IMR-90 (cell line): Measurements from ENCODE around the gene IGLL5. TPM values are rescaled to one million over a fixed set of nuclear protein-coding genes. Genes with fewer than 3 reads are reported as not detected.

Experiments used
- ATAC-seq: fragments of 200-7000 bp; cut with Tn5 transposase; 2 replicates; pipeline ENCODE4 v1.9.1; 2020; ENCODE audit warnings: low read depth, mild to moderate bottlenecking, moderate library complexity
- BruUV-seq: library from RNA; stranded (reverse); fragments of 400-500 nt; replicated peaks from 2 replicates; lab custom pipeline; 2021; lab: Mats Ljungman, UMichigan
- CTCF ChIA-PET: fragments of 300-600 bp; formaldehyde crosslinking; extraction: SDS; loops from one replicate; lab custom pipeline; 2021; ENCODE audit warnings: antibody characterized with exemption; lab: Yijun Ruan, JAX
- POLR2A ChIA-PET: fragments of 300-600 bp; sonication (Branson Sonifier 250); formaldehyde crosslinking; loops from one replicate; lab custom pipeline; 2022; ENCODE audit warnings: antibody characterized with exemption; ENCODE audit not compliant: unreplicated experiment; lab: Charles Lee
- DNase-seq: peaks from one replicate; pipeline ENCODE4 v3.0.0; 2013
- H2AFZ ChIP-seq: replicated peaks from 2 replicates; pipeline ENCODE3; 2013; ENCODE audit warnings: low read length, mild to moderate bottlenecking; ENCODE audit not compliant: poor library complexity
- H2AK5ac ChIP-seq: 2 replicates; pipeline ENCODE4 v1.6.1; 2013; ENCODE audit warnings: low read depth, low read length, inconsistent platforms
- H2AK9ac ChIP-seq: replicated peaks from 2 replicates; pipeline ENCODE3; 2013; ENCODE audit warnings: mild to moderate bottlenecking, low read depth, low read length, moderate library complexity; ENCODE audit not compliant: poor library complexity
- H2BK120ac ChIP-seq: 2 replicates; pipeline ENCODE4 v1.6.1; 2013; ENCODE audit warnings: low read depth, low read length, inconsistent platforms
- H2BK15ac ChIP-seq: 3 replicates; pipeline ENCODE4 v1.6.1; 2013; ENCODE audit warnings: low read depth, low read length, inconsistent platforms
- H2BK20ac ChIP-seq: 2 replicates; pipeline ENCODE4 v1.6.1; 2013; ENCODE audit warnings: low read depth, mild to moderate bottlenecking, inconsistent platforms, low read length, moderate library complexity
- H2BK5ac ChIP-seq: 2 replicates; pipeline ENCODE4 v1.6.1; 2013; ENCODE audit warnings: mild to moderate bottlenecking, low read depth, low read length, inconsistent platforms; ENCODE audit not compliant: poor library complexity, severe bottlenecking
- H3K14ac ChIP-seq: replicated peaks from 2 replicates; pipeline ENCODE4 v1.6.1; 2013; ENCODE audit warnings: low read depth, low read length, inconsistent platforms
- H3K18ac ChIP-seq: 2 replicates; pipeline ENCODE4 v1.6.1; 2013; ENCODE audit warnings: low read depth, low read length, control low read depth
- H3K23ac ChIP-seq: 2 replicates; pipeline ENCODE4 v1.6.1; 2013; ENCODE audit warnings: low read depth, low read length, inconsistent platforms
- H3K27ac ChIP-seq: 2 replicates; pipeline ENCODE4 v1.5.1; 2013; ENCODE audit warnings: mild to moderate bottlenecking, control low read depth, low read length; ENCODE audit not compliant: insufficient read depth
- H3K27me3 ChIP-seq: 2 replicates; pipeline ENCODE4 v1.6.1; 2013; ENCODE audit warnings: low read length; ENCODE audit not compliant: control insufficient read depth, insufficient read depth
- H3K36me3 ChIP-seq: 2 replicates; pipeline ENCODE4 v1.6.1; 2013; ENCODE audit warnings: low read length, mixed read lengths; ENCODE audit not compliant: control insufficient read depth, insufficient read depth
- H3K4ac ChIP-seq: 2 replicates; pipeline ENCODE4 v1.6.1; 2013; ENCODE audit warnings: low read depth, low read length, inconsistent platforms
- H3K4me1 ChIP-seq: 2 replicates; pipeline ENCODE4 v1.6.1; 2013; ENCODE audit warnings: low read length, mixed read lengths; ENCODE audit not compliant: control insufficient read depth, insufficient read depth
- H3K4me2 ChIP-seq: 2 replicates; pipeline ENCODE4 v1.6.1; 2013; ENCODE audit warnings: low read depth, mild to moderate bottlenecking, control low read depth, low read length, moderate library complexity
- H3K4me3 ChIP-seq: 2 replicates; pipeline ENCODE4 v1.5.1; 2013; ENCODE audit warnings: low read depth, mild to moderate bottlenecking, control low read depth, low read length, moderate library complexity; ENCODE audit not compliant: insufficient read depth
- H3K56ac ChIP-seq: 2 replicates; pipeline ENCODE4 v1.6.1; 2013; ENCODE audit warnings: low read length, inconsistent platforms; ENCODE audit not compliant: insufficient read depth; ENCODE audit errors: extremely low read depth
- H3K79me1 ChIP-seq, 2 experiments: 2 replicates each; pipeline ENCODE4 v1.6.1; 2013; ENCODE audit warnings: low read length in 2 of 2, inconsistent platforms in 1 of 2, low read depth in 1 of 2
- H3K9ac ChIP-seq: 2 replicates; pipeline ENCODE4 v1.6.1; 2013; ENCODE audit warnings: low read depth, low read length, control low read depth
- H3K9me1 ChIP-seq: 2 replicates; pipeline ENCODE4 v1.6.1; 2013; ENCODE audit warnings: low read length, inconsistent platforms; ENCODE audit not compliant: insufficient read depth
- H3K9me3 ChIP-seq: 2 replicates; pipeline ENCODE4 v1.6.1; 2013; ENCODE audit warnings: low read length; ENCODE audit not compliant: control insufficient read depth, insufficient read depth
- H4K20me1 ChIP-seq: 2 replicates; pipeline ENCODE4 v1.6.1; 2013; ENCODE audit warnings: low read length, inconsistent platforms; ENCODE audit not compliant: insufficient read depth
- H4K5ac ChIP-seq: 2 replicates; pipeline ENCODE4 v1.6.1; 2013; ENCODE audit warnings: mild to moderate bottlenecking, low read depth, low read length, control low read depth
- H4K8ac ChIP-seq, 2 experiments: 2 replicates each; pipeline ENCODE4 v1.6.1; 2013; ENCODE audit warnings: low read depth in 2 of 2, low read length in 2 of 2, control low read depth in 1 of 2, inconsistent platforms in 1 of 2
- H4K91ac ChIP-seq: 2 replicates; pipeline ENCODE4 v1.6.1; 2013; ENCODE audit warnings: low read depth, low read length, inconsistent platforms; ENCODE audit not compliant: insufficient read depth
- BHLHE40 ChIP-seq: fragments of 150-350 bp; IDR thresholded peaks from 2 replicates; pipeline ENCODE4 v1.6.1; 2016; ENCODE audit warnings: mild to moderate bottlenecking, low read depth, low read length
- CEBPB ChIP-seq: IDR thresholded peaks from 2 replicates; pipeline ENCODE4 v1.6.1; 2012; ENCODE audit warnings: low read depth, low read length, improper control_type of control experiment
- CHD1 ChIP-seq: IDR thresholded peaks from 2 replicates; pipeline ENCODE4 v1.6.1; 2012; ENCODE audit warnings: low read depth, low read length, improper control_type of control experiment
- CTCF ChIP-seq: conservative IDR thresholded peaks from 2 replicates; pipeline ENCODE4 v1.5.1; 2012; ENCODE audit warnings: mild to moderate bottlenecking, low read depth, low read length, improper control_type of control experiment
- ELK1 ChIP-seq: fragments of 150-350 bp; IDR thresholded peaks from 2 replicates; pipeline ENCODE4 v1.6.1; 2016; ENCODE audit warnings: low read depth, mild to moderate bottlenecking, low read length, moderate library complexity, borderline replicate concordance
- FOS ChIP-seq: fragments of 150-350 bp; IDR thresholded peaks from 2 replicates; pipeline ENCODE4 v1.6.1; 2016; ENCODE audit warnings: low read depth, low read length
- MAFK ChIP-seq: IDR thresholded peaks from 2 replicates; pipeline ENCODE4 v1.6.1; 2012; ENCODE audit warnings: low read depth, low read length, improper control_type of control experiment
- MAZ ChIP-seq: IDR thresholded peaks from 2 replicates; pipeline ENCODE4 v1.6.1; 2012; ENCODE audit warnings: low read depth, mild to moderate bottlenecking, low read length, improper control_type of control experiment, moderate library complexity, borderline replicate concordance
- MXI1 ChIP-seq: IDR thresholded peaks from 2 replicates; pipeline ENCODE4 v1.6.1; 2012; ENCODE audit warnings: low read depth, mild to moderate bottlenecking, low read length, moderate library complexity, borderline replicate concordance
- NFE2L2 ChIP-seq: fragments of 150-350 bp; IDR thresholded peaks from 2 replicates; pipeline ENCODE4 v1.6.1; 2016; ENCODE audit warnings: low read depth, mild to moderate bottlenecking, low read length
- POLR2A ChIP-seq: IDR thresholded peaks from 2 replicates; pipeline ENCODE4 v1.6.1; 2012; ENCODE audit warnings: mild to moderate bottlenecking, low read depth, low read length
- RAD21 ChIP-seq: IDR thresholded peaks from 2 replicates; pipeline ENCODE4 v1.6.1; 2012; ENCODE audit warnings: low read length, improper control_type of control experiment
- RCOR1 ChIP-seq: IDR thresholded peaks from 2 replicates; pipeline ENCODE4 v1.6.1; 2012; ENCODE audit warnings: mild to moderate bottlenecking, low read length, improper control_type of control experiment; ENCODE audit not compliant: insufficient replicate concordance
- RFX5 ChIP-seq: IDR thresholded peaks from 2 replicates; pipeline ENCODE4 v1.8.0; 2012; ENCODE audit warnings: low read depth, mild to moderate bottlenecking, low read length, moderate library complexity
- SMC3 ChIP-seq: fragments of 150-350 bp; IDR thresholded peaks from 2 replicates; pipeline ENCODE4 v1.6.1; 2016; ENCODE audit warnings: low read depth, mild to moderate bottlenecking, antibody characterized with exemption, low read length, moderate library complexity
- USF2 ChIP-seq: fragments of 150-350 bp; IDR thresholded peaks from 2 replicates; pipeline ENCODE4 v1.6.1; 2017; ENCODE audit warnings: mild to moderate bottlenecking, antibody characterized with exemption, low read length, low read depth
- dilution Hi-C: fragments of 300-500 bp; cut with HindIII; formaldehyde crosslinking; loops from one replicate; pipeline ENCODE4 v1.14.3; 2018; ENCODE audit warnings: low sequenced_read_pairs; ENCODE audit not compliant: unreplicated experiment
- in situ Hi-C: fragments of 300-500 bp; cut with MboI; formaldehyde crosslinking; loops from 3 replicates; pipeline ENCODE4 v1.14.3; 2019; ENCODE audit warnings: low sequenced_read_pairs, inconsistent platforms, mixed read lengths
- intact Hi-C: fragments of 100-400 bp; cut with micrococcal nuclease; formaldehyde crosslinking; loops from 2 replicates; pipeline ENCODE4 v1.10.0; 2022
- polyA plus RNA-seq, 3 experiments: library from polyadenylated mRNA; depleted of rRNA; stranded (reverse); fragments of >200 nt; gene quantifications; 2 replicates each; pipeline ENCODE4 v1.2.3, GENCODE V29; 2012; ENCODE audit warnings: low replicate concordance in 1 of 3
- total RNA-seq: library from RNA; depleted of rRNA; stranded (reverse); fragments of >200 nt; gene quantifications from 2 replicates; pipeline ENCODE4 v1.2.3, GENCODE V29; 2012

Gene IGLL5
- total and polyA plus RNA-seq, 2 of the 4 experiments (the other 2 are of a cell fraction): not detected

- Histone ChIP-seq H3K9me1 (no peaks in the 10 kb centered on the region), H2BK5ac (no peak overlapping the region), H3K27ac (no peak overlapping the region), H3K27me3 (0 out of 2 replicates have a peak, but pooled peaks cover 2% of the 10 kb centered on the region), H4K20me1 (no peaks in the 10 kb centered on the region), H3K4ac (no peak overlapping the region), H3K9me3 (no peaks in the 10 kb centered on the region), H3K4me2 (no peak overlapping the region), H3K79me1 (no peaks in the 10 kb centered on the region), H3K4me3 (no peak overlapping the region), H2BK120ac (no peak overlapping the region), H3K4me1 (no peaks in the 10 kb centered on the region), H3K18ac (no peak overlapping the region), H2AK9ac (no peak overlapping the region), H2BK20ac (no peak overlapping the region), H4K5ac (no peak overlapping the region), H2AFZ (no peak overlapping the region), H3K23ac (no peak overlapping the region), H3K36me3 (no peaks in the 10 kb centered on the region), H2BK15ac (no peak overlapping the region), H4K91ac (no peak overlapping the region), H3K14ac (no peak overlapping the region), H2AK5ac (no peak overlapping the region), H4K8ac (no peak overlapping the region), H3K56ac (no peak overlapping the region), H3K9ac (no peak overlapping the region)
- ChIA-PET CTCF (no interaction called here), POLR2A (no interaction called here)
- BruUV-seq: no TSS peak
- intact Hi-C loops (no loop called here), in situ Hi-C loops (no loop called here), dilution Hi-C loops (no loop called here)
- TF ChIP-seq MXI1 (no peak), RFX5 (no peak), RCOR1 (no peak), ELK1 (no peak), SMC3 (no peak), MAZ (no peak), RAD21 (no peak), BHLHE40 (no peak), MAFK (no peak), CTCF (no peak), NFE2L2 (no peak), CHD1 (no peak), USF2 (no peak), CEBPB (no peak), POLR2A (no peak), FOS (no peak)
- DNase-seq: no peak
- no peak for ATAC-seq
Observed at GRCh38 chr22:22841598-22841997, 46.0 kb upstream of the IGLL5 start.
